Neural cell (in vitro differentiated cells): Measurements from ENCODE around the gene SUGCT.

ENCODE experiments used
- EP300 ChIP-seq: fragments of 450-650 bp; conservative IDR thresholded peaks from 2 replicates; pipeline ENCODE4 v1.6.1; 2014; ENCODE audit warnings: antibody characterized with exemption, mild to moderate bottlenecking, moderate library complexity; ENCODE audit not compliant: poor library complexity, severe bottlenecking
- EZH2 ChIP-seq: fragments of 200-600, 300-800 bp; shearing (Covaris generic), sonication (generic); IDR thresholded peaks from 2 replicates; pipeline ENCODE4 v1.6.1; 2014; ENCODE audit warnings: antibody characterized with exemption, low read length, borderline replicate concordance, mild to moderate bottlenecking; ENCODE audit not compliant: insufficient read depth, poor library complexity, severe bottlenecking
- RAD21 ChIP-seq: fragments of 450-650 bp; conservative IDR thresholded peaks from 2 replicates; pipeline ENCODE4 v1.6.1; 2014; ENCODE audit warnings: antibody characterized with exemption, mild to moderate bottlenecking, moderate library complexity

- TF ChIP-seq EZH2 (no peak), RAD21 (no peak), EP300 (no peak)
These were observed 649.4 kb downstream of the SUGCT start for GRCh38 chr7:40784176-40784575.
